NCI-H2107 treated with DMSO at 0.1 percent for 48 hours (cell line): ENCODE measurements around the gene SIRT3.
"Not testable (repeated sequence)": the region's sequence is repeated elsewhere in the genome, so short reads cannot be mapped to it uniquely, and the experiment has no call there.

Experiments
- DNase-seq: peaks from one replicate; lab custom pipeline; 2025; ENCODE audit not compliant: unreplicated experiment; lab: John Stamatoyannopoulos, UW

The SIRT3 gene

DNA sequence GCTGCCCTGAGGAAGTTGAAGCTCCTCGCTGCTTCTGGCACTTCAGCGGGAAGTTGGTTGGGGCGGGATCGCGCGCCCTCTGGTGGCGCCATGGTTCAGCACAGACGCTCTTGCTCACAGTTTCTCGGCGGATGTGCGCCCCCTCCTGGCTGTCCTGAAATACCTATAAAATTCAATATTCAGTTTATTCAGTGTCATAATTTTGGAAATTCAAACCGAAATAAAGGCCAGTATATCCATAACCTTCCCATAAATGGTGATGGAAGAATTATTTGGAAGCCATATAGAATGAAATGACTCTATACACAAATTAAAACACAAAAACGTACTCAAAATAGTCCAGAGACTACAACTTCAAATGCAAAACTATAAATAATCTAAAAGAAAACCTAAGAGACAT, 55.9 kb downstream of the SIRT3 start:
- not testable (repeated sequence) for DNase-seq
